ENCODE data around the gene ZNF827. TPM values are rescaled to one million over a fixed set of nuclear protein-coding genes. Genes with fewer than 3 reads are reported as not detected.

The ZNF827 gene
- total RNA-seq, 1 donor from 2014 or later = 27.2 TPM

DNA sequence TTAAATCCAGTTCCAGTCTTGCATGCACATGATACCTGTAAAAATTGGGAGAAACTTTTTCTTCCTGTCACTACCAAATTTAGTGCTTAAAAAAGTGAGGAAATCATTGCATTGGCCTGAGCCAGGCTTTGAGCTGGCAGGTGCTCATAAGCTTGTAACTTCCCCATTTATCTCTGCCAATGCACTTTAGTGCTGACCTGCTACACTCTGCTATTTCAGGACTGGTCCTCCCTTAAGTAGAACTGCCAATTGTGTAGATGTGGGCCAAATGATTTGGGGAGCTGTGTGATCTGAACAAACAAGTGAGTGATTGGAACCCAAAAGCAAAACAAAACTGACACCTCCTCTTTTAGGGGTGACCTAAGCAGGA, 51.8 kb downstream of the ZNF827 start:
- ATAC-seq (ENCODE audit: low read depth) = peak; percentile 34

GRCh38 chr4:145885666-145886065, 53.0 kb downstream of the ZNF827 start:
- no peak for DNase-seq
- peaks cover 34% of the 10 kb centered on the region for H3K36me3 Mint-ChIP-seq (ENCODE audit: low read depth)
- TF ChIP-seq, protein P1, sequence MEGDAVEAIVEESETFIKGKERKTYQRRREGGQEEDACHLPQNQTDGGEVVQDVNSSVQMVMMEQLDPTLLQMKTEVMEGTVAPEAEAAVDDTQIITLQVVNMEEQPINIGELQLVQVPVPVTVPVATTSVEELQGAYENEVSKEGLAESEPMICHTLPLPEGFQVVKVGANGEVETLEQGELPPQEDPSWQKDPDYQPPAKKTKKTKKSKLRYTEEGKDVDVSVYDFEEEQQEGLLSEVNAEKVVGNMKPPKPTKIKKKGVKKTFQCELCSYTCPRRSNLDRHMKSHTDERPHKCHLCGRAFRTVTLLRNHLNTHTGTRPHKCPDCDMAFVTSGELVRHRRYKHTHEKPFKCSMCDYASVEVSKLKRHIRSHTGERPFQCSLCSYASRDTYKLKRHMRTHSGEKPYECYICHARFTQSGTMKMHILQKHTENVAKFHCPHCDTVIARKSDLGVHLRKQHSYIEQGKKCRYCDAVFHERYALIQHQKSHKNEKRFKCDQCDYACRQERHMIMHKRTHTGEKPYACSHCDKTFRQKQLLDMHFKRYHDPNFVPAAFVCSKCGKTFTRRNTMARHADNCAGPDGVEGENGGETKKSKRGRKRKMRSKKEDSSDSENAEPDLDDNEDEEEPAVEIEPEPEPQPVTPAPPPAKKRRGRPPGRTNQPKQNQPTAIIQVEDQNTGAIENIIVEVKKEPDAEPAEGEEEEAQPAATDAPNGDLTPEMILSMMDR (IDR thresholded peaks at IDR 0.05) = no peak
- POLR2A ChIA-PET = interaction anchor here (0.6 kb wide), 1 partner anchor 173 kb away, joined by 4 read pairs; no protein-coding TSS in a partner anchor
- no peaks in the 10 kb centered on the region for H3K27me3 Mint-ChIP-seq
- no peaks in the 10 kb centered on the region for H3K9me3 Mint-ChIP-seq
- ATAC-seq (ENCODE audit: low read depth) = no peak
- H3K4me1 Mint-ChIP-seq = peaks cover 53% of the 10 kb centered on the region
- no peak overlapping the region for H3K27ac Mint-ChIP-seq
- CTCF ChIA-PET = no interaction called here
- no peak overlapping the region for H3K4me3 Mint-ChIP-seq
- intact Hi-C loops (cut with micrococcal nuclease) = loop anchor here (5.0 kb wide), 1 partner anchor 52 kb away; the partner anchor contains the start of gene ZNF827

More for the DNA sequence above, 51.8 kb downstream of the ZNF827 start:
- peaks cover 38% of the 10 kb centered on the region for H3K36me3 Mint-ChIP-seq (ENCODE audit: low read depth)
- ChIA-PET CTCF (interaction anchor here (0.5 to 1.2 kb wide), 2 partner anchors 9 to 56 kb away, joined by 3 read pairs; no protein-coding TSS in a partner anchor), POLR2A (no interaction called here)
- no peaks in the 10 kb centered on the region for H3K27me3 Mint-ChIP-seq
- H3K27ac Mint-ChIP-seq = no peak overlapping the region
- H3K4me1 Mint-ChIP-seq = peaks cover 53% of the 10 kb centered on the region
- TF ChIP-seq, protein P1 (IDR thresholded peaks at IDR 0.05) = no peak
- intact Hi-C loops (cut with micrococcal nuclease) = loop anchor here (5.0 kb wide), 1 partner anchor 50 kb away; the partner anchor contains the start of gene ZNF827
- H3K4me3 Mint-ChIP-seq = no peak overlapping the region
- no peak for DNase-seq
- H3K9me3 Mint-ChIP-seq = no peaks in the 10 kb centered on the region

GRCh38 chr4:145884775-145885174, 53.8 kb downstream of the ZNF827 start:
- ChIA-PET CTCF (no interaction called here), POLR2A (interaction anchor here (0.6 kb wide), 1 partner anchor 174 kb away, joined by 4 read pairs; no protein-coding TSS in a partner anchor)
- DNase-seq = no peak
- no peak overlapping the region for H3K27ac Mint-ChIP-seq
- no peaks in the 10 kb centered on the region for H3K27me3 Mint-ChIP-seq
- no peak overlapping the region for H3K4me3 Mint-ChIP-seq
- H3K9me3 Mint-ChIP-seq = no peaks in the 10 kb centered on the region
- intact Hi-C loops (cut with micrococcal nuclease) = loop anchor here (5.0 kb wide), 1 partner anchor 53 kb away; the partner anchor contains the start of gene ZNF827
- ATAC-seq (ENCODE audit: low read depth) = no peak
- H3K36me3 Mint-ChIP-seq (ENCODE audit: low read depth) = peaks cover 40% of the 10 kb centered on the region
- peaks cover 49% of the 10 kb centered on the region for H3K4me1 Mint-ChIP-seq
- TF ChIP-seq, protein P1 (IDR thresholded peaks at IDR 0.05) = no peak

DNA sequence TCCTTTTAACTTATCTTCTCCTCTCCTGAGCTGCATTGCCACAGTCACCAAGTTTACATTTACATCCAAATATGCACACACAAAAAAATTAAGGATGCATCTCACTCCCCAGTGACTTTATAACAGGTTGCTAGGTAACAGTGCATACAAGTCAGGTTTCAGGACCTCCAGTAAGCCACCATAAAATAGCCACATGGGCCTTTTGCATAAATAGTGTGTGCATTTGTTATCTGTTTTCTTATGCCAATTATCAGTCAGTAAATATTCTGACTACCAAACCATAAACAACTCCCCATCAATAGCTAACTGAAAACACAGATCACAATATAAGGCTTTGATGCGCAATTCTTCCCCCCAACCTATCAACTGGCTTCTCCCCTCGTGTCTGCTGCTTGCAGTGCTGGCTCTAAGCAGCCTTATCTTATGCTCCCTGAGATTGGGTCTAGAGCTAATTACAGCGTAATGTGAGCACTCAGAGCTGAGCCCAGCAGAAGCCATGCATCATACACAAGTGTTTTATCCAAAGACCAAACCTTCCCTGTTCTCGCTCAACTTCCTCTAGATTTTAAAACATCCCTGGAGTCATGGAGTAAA, 55.4 kb downstream of the ZNF827 start:
- Mint-ChIP-seq H3K27ac (no peak overlapping the region), H3K27me3 (no peaks in the 10 kb centered on the region), H3K9me3 (no peaks in the 10 kb centered on the region), H3K4me1 (peaks cover 47% of the 10 kb centered on the region), H3K4me3 (no peak overlapping the region), H3K36me3 (ENCODE audit: low read depth) (peaks cover 44% of the 10 kb centered on the region)
- POLR2A ChIA-PET = interaction anchor here (0.6 kb wide), 1 partner anchor 1028 kb away, joined by 3 read pairs; no protein-coding TSS in a partner anchor
- intact Hi-C loops (cut with micrococcal nuclease) = no loop called here
- DNase-seq (no peak), ATAC-seq (ENCODE audit: low read depth) (no peak)
- TF ChIP-seq, protein P1 (IDR thresholded peaks at IDR 0.05) = no peak
- CTCF ChIA-PET = interaction anchor here (0.7 kb wide), 1 partner anchor 1214 kb away, joined by 3 read pairs; no protein-coding TSS in a partner anchor

DNA sequence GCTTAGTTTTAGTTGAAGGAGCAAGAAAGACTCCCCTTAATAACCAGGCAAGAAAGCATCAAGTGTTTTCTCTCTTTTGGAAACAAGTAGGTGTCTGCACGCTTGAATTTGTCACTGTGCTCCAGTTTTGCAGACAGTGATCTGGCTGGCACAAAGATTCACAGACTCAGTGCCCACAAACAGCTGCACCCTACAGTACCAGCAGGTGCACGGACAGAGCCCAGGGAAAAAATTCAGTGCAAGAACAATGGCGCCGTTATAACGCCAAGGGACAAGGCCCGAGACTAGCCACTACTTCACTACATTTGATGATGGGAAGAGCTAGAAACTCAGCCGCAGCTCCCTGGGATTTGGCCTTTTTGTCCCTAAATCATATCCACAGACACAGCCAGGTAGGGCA, 56.0 kb downstream of the ZNF827 start:
- ATAC-seq (ENCODE audit: low read depth) (no peak), DNase-seq (no peak)
- TF ChIP-seq, protein P1 (IDR thresholded peaks at IDR 0.05) = no peak
- Mint-ChIP-seq H3K27me3 (no peaks in the 10 kb centered on the region), H3K36me3 (ENCODE audit: low read depth) (peaks cover 47% of the 10 kb centered on the region), H3K9me3 (no peaks in the 10 kb centered on the region), H3K27ac (no peak overlapping the region), H3K4me3 (no peak overlapping the region), H3K4me1 (peaks cover 41% of the 10 kb centered on the region)
- intact Hi-C loops (cut with micrococcal nuclease) = no loop called here
- ChIA-PET POLR2A (no interaction called here), CTCF (interaction anchor here (0.7 kb wide), 1 partner anchor 1215 kb away, joined by 3 read pairs; no protein-coding TSS in a partner anchor)

Data from activated B cell treated with CpG ODN at 0.5 μM for 24 hours (primary cell).